GM08714 (cell line): ENCODE data around the gene FGF2.

Experiments used
- H3K4me3 ChIP-seq: fragments of 200-500 bp; sonication (Bioruptor generic); 2 replicates; pipeline ENCODE4 v1.5.1; 2014; ENCODE audit warnings: mild to moderate bottlenecking, low read length, inconsistent platforms
- ZNF274 ChIP-seq: IDR thresholded peaks from 2 replicates; pipeline ENCODE4 v1.6.1; 2012; ENCODE audit warnings: mild to moderate bottlenecking, low read depth, low read length

The FGF2 gene

GRCh38 chr4:122906859-122907305 is 80.3 kb downstream of the FGF2 start:
- TF ChIP-seq ZNF274: no peak
- H3K4me3 ChIP-seq: no peak overlapping the region

GRCh38 chr4:122908223-122908622 is 81.6 kb downstream of the FGF2 start:
- no peak overlapping the region for H3K4me3 ChIP-seq
- no peak for TF ChIP-seq ZNF274

- no peak for TF ChIP-seq ZNF274
- no peak overlapping the region for H3K4me3 ChIP-seq
Measured at GRCh38 chr4:122909683-122910082, 83.1 kb downstream of the FGF2 start.

- no peak for TF ChIP-seq ZNF274
- no peak overlapping the region for H3K4me3 ChIP-seq
Measured at GRCh38 chr4:122911588-122911987, 85.0 kb downstream of the FGF2 start.

- no peak for TF ChIP-seq ZNF274
- no peak overlapping the region for H3K4me3 ChIP-seq
Measured at GRCh38 chr4:122912810-122913575, 86.4 kb downstream of the FGF2 start.

- no peak overlapping the region for H3K4me3 ChIP-seq
- no peak for TF ChIP-seq ZNF274
Measured at GRCh38 chr4:122914292-122914904, 87.8 kb downstream of the FGF2 start.

- no peak for TF ChIP-seq ZNF274
- H3K4me3 ChIP-seq: no peak overlapping the region
Measured at GRCh38 chr4:122914938-122915337, 88.3 kb downstream of the FGF2 start.

- no peak overlapping the region for H3K4me3 ChIP-seq
- TF ChIP-seq ZNF274: no peak
Measured at GRCh38 chr4:122917731-122918130, 91.1 kb downstream of the FGF2 start.

- no peak for TF ChIP-seq ZNF274
Measured at GRCh38 chr4:122920473-122920872, 93.8 kb downstream of the FGF2 start.

GRCh38 chr4:122921300-122921699 is 94.7 kb downstream of the FGF2 start:
- no peak overlapping the region for H3K4me3 ChIP-seq
- no peak for TF ChIP-seq ZNF274

More at GRCh38 chr4:122920473-122920872, 93.8 kb downstream of the FGF2 start:
- no peak overlapping the region for H3K4me3 ChIP-seq

- H3K4me3 ChIP-seq: peak within 1 kb of the TSS; percentile 68
Measured at GRCh38 chr4:122921971-122922876, 95.6 kb downstream of the FGF2 start, which contains the start of gene NUDT6. TSS of gene NUDT6 (minus strand) at chr4:122922597. CDS start at chr4:122922572, 25 bp downstream.

GRCh38 chr4:122922877-122923511 is 96.4 kb downstream of the FGF2 start:
- H3K4me3 ChIP-seq: peak overlapping the region; percentile 68
- TF ChIP-seq ZNF274: no peak

More at GRCh38 chr4:122921971-122922876, 95.6 kb downstream of the FGF2 start, which contains the start of gene NUDT6:
- TF ChIP-seq ZNF274: no peak

- no peak overlapping the region for H3K4me3 ChIP-seq
- TF ChIP-seq ZNF274: no peak
Measured at GRCh38 chr4:122928930-122929329, 102.3 kb downstream of the FGF2 start.

GRCh38 chr4:122930862-122931261 is 104.2 kb downstream of the FGF2 start:
- no peak overlapping the region for H3K4me3 ChIP-seq
- TF ChIP-seq ZNF274: no peak
